Renal pelvis (tissue), 4 donors: ENCODE measurements around the gene CLK1. TPM values are rescaled to one million over a fixed set of nuclear protein-coding genes. Genes with fewer than 3 reads are reported as not detected.
A peak's percentile ranks its signal among the peaks of the same experiment; 100 is the strongest.

ENCODE experiments used
- DNase-seq: peaks from one replicate; pipeline ENCODE4 v3.0.0-alpha.2; 2013
- polyA plus RNA-seq, 3 donors: library from polyadenylated mRNA; unstranded; fragments of 120-200 nt; gene quantifications; one replicate each; pipeline ENCODE4 v1.2.1, GENCODE V29; 2013; ENCODE audit not compliant: insufficient read length in 3 of 3

CLK1 gene
- polyA plus RNA-seq, 3 donors = 213 to 296 (median 288) TPM

GRCh38 chr2:200869014-200869413 lies 4.6 kb upstream of the CLK1 start:
- no peak for DNase-seq

GRCh38 chr2:200863782-200864175 lies 679 bp downstream of the CLK1 start:
- no peak for DNase-seq

GRCh38 chr2:200862532-200863000 lies 1.9 kb downstream of the CLK1 start:
- DNase-seq = peak; percentile 52

- DNase-seq = peak; percentile 5
Measured at GRCh38 chr2:200861617-200862155, 2.8 kb downstream of the CLK1 start.

- no peak for DNase-seq
Measured at GRCh38 chr2:200860092-200860795, 4.2 kb downstream of the CLK1 start.

- DNase-seq = no peak
Measured at GRCh38 chr2:200856806-200857205, 7.7 kb downstream of the CLK1 start.

GRCh38 chr2:200852605-200853004 lies 11.9 kb downstream of the CLK1 start:
- no peak for DNase-seq

GRCh38 chr2:200851398-200852248 lies 12.8 kb downstream of the CLK1 start:
- DNase-seq = no peak

- DNase-seq = no peak
Measured at GRCh38 chr2:200850512-200851256, 13.8 kb downstream of the CLK1 start.

GRCh38 chr2:200847939-200848338 lies 16.5 kb downstream of the CLK1 start:
- no peak for DNase-seq

GRCh38 chr2:200847269-200847668 lies 17.2 kb downstream of the CLK1 start:
- no peak for DNase-seq

- no peak for DNase-seq
Measured at GRCh38 chr2:200845669-200846325, 18.7 kb downstream of the CLK1 start.

- DNase-seq = no peak
Measured at GRCh38 chr2:200845194-200845593, 19.3 kb downstream of the CLK1 start.

- DNase-seq = no peak
Measured at GRCh38 chr2:200843993-200844948, 20.2 kb downstream of the CLK1 start.

GRCh38 chr2:200839513-200839912 lies 24.9 kb downstream of the CLK1 start:
- DNase-seq = no peak

- DNase-seq = no peak
Measured at GRCh38 chr2:200834701-200835100, 29.8 kb downstream of the CLK1 start.

GRCh38 chr2:200829258-200829655 lies 35.2 kb downstream of the CLK1 start:
- DNase-seq = no peak

- DNase-seq = no peak
Measured at GRCh38 chr2:200828572-200829257, 35.7 kb downstream of the CLK1 start.

- no peak for DNase-seq
Measured at GRCh38 chr2:200828104-200828503, 36.4 kb downstream of the CLK1 start.
